Stimulated activated naive CD8-positive, alpha-beta T cell treated with anti-CD3 and anti-CD28 coated beads, Interleukin-15, Interleukin-2, amounts not matched to agents 100 ng/mL and 50 ng/mL, for 24 hours (primary cell): ENCODE data around the gene MIOS.

ENCODE experiments used
- H3K27ac Mint-ChIP-seq: one replicate; pipeline ENCODE4 v1.8.0; 2021; ENCODE audit warnings: mild to moderate bottlenecking, mixed read lengths
- H3K27me3 Mint-ChIP-seq: one replicate; pipeline ENCODE4 v1.8.0; 2021; ENCODE audit warnings: mixed read lengths
- H3K36me3 Mint-ChIP-seq: one replicate; pipeline ENCODE4 v1.8.0; 2021; ENCODE audit warnings: low read depth, mixed read lengths
- H3K4me1 Mint-ChIP-seq: one replicate; pipeline ENCODE4 v1.8.0; 2021; ENCODE audit warnings: low read depth, mixed read lengths
- H3K4me3 Mint-ChIP-seq: one replicate; pipeline ENCODE4 v1.8.0; 2021; ENCODE audit warnings: mild to moderate bottlenecking, mixed read lengths
- H3K9me3 Mint-ChIP-seq: one replicate; pipeline ENCODE4 v1.8.0; 2021; ENCODE audit warnings: mixed read lengths

MIOS gene

DNA sequence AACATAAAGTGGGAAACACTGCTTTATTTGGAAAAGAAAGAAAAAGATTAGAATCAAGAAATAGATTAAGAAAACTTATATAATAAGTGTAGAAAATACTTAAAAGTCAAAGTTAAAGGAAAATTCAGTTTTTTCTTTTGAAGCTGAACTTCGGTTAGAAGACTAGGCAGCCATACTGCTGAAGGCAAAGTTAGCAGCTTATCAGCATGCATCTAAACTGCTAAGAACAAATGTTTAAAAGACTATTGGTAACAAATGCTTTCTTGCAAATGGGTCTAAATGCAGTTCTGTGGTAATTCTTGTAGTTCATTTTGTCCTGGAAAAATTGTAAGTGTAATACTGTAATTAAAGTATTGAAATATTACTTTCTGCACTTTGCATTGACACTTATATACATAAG, 18.0 kb downstream of the MIOS start:
- peaks cover 34% of the 10 kb centered on the region for H3K36me3 Mint-ChIP-seq
- no peaks in the 10 kb centered on the region for H3K9me3 Mint-ChIP-seq
- H3K27ac Mint-ChIP-seq = no peak overlapping the region
- no peak overlapping the region for H3K4me3 Mint-ChIP-seq
- no peaks in the 10 kb centered on the region for H3K4me1 Mint-ChIP-seq
- H3K27me3 Mint-ChIP-seq = no peaks in the 10 kb centered on the region

DNA sequence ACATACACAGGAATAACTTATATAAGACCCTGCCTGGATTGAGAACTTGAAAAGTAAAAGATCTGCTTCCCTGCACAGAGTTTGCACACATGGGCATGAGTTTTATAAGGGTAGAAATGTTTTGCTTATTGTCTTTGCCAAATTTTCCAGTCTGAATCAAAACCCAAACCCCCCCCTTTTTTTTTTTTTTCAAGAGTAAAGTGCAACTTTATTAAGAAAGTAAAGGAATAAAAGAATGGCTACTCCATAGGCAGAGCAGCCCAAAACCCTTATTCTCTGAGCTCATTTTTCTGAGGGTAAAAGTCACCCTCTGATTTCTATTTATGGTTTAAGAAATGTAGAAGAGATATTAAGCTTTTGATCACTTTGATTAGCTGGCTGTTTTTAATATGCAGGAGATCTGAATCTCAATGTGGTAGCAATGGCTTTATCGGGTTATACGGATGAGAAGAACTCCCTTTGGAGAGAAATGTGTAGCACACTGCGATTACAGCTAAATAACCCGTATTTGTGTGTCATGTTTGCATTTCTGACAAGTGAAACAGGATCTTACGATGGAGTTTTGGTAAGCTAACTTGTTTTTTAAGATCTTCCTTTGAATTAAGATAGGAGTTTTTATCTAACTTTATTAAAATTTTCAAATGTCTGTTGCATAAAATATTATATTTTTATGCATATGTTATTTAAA, 18.7 kb downstream of the MIOS start:
- no peak overlapping the region for H3K27ac Mint-ChIP-seq
- H3K9me3 Mint-ChIP-seq = no peaks in the 10 kb centered on the region
- peaks cover 39% of the 10 kb centered on the region for H3K36me3 Mint-ChIP-seq
- no peaks in the 10 kb centered on the region for H3K27me3 Mint-ChIP-seq
- H3K4me1 Mint-ChIP-seq = no peaks in the 10 kb centered on the region
- no peak overlapping the region for H3K4me3 Mint-ChIP-seq

DNA sequence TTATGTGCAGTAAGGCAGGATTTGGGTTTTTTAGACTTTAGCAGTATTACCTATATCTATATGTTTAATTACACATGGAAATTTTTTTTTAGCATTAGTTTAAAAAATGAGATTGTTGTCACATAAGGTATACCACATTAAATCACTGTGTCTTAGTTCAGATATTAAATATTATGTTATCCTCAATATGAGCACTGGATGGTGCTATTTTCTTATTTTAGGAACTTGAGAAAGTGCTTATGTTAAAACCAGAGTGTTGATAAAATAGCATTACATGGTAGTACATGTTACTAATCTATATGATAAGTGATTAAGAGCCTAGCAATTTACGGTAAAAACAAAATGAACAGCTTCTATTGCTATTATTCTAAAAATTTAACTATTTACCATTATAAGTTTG, 28.8 kb downstream of the MIOS start:
- H3K27ac Mint-ChIP-seq = no peak overlapping the region
- no peak overlapping the region for H3K4me3 Mint-ChIP-seq
- peaks cover 66% of the 10 kb centered on the region for H3K36me3 Mint-ChIP-seq
- no peaks in the 10 kb centered on the region for H3K9me3 Mint-ChIP-seq
- H3K4me1 Mint-ChIP-seq = no peaks in the 10 kb centered on the region
- H3K27me3 Mint-ChIP-seq = no peaks in the 10 kb centered on the region

- no peak overlapping the region for H3K27ac Mint-ChIP-seq
- H3K36me3 Mint-ChIP-seq = peaks cover 66% of the 10 kb centered on the region
- H3K9me3 Mint-ChIP-seq = peaks cover 4% of the 10 kb centered on the region
- H3K4me3 Mint-ChIP-seq = no peak overlapping the region
- H3K27me3 Mint-ChIP-seq = no peaks in the 10 kb centered on the region
- no peaks in the 10 kb centered on the region for H3K4me1 Mint-ChIP-seq
These were observed 29.5 kb downstream of the MIOS start for GRCh38 chr7:7596176-7596575.

- peaks cover 28% of the 10 kb centered on the region for H3K36me3 Mint-ChIP-seq
- H3K4me1 Mint-ChIP-seq = peaks cover 4% of the 10 kb centered on the region
- H3K27me3 Mint-ChIP-seq = no peaks in the 10 kb centered on the region
- H3K9me3 Mint-ChIP-seq = no peaks in the 10 kb centered on the region
- no peak overlapping the region for H3K27ac Mint-ChIP-seq
- H3K4me3 Mint-ChIP-seq = no peak overlapping the region
These were observed 40.3 kb downstream of the MIOS start for GRCh38 chr7:7607010-7607409.

- Mint-ChIP-seq H3K27ac (no peak overlapping the region), H3K36me3 (peaks cover 28% of the 10 kb centered on the region), H3K9me3 (no peaks in the 10 kb centered on the region), H3K27me3 (no peaks in the 10 kb centered on the region), H3K4me1 (peaks cover 4% of the 10 kb centered on the region), H3K4me3 (no peak overlapping the region)
These were observed 42.6 kb downstream of the MIOS start for GRCh38 chr7:7609330-7609729.

DNA sequence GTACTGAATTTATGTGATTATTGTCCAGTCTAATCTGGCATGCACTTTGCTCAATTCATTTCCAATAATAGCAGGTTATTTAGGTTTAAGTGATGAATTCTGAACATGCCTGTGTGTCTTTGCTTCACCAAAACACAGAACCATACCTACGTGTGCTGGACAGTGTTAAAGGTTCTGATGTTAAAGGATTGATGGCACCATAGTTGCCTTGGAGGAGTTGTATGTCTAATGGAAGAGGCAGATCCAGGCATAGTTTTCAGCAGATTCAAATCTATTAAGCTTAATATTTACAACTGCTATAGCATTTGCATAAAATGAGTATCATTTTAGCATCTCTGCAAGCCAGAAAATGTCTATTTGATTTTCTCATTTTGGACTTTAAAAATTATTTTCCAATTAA, 45.8 kb downstream of the MIOS start:
- Mint-ChIP-seq H3K4me1 (peaks cover 12% of the 10 kb centered on the region), H3K36me3 (peaks cover 16% of the 10 kb centered on the region), H3K4me3 (no peak overlapping the region), H3K27me3 (no peaks in the 10 kb centered on the region), H3K27ac (no peak overlapping the region), H3K9me3 (no peaks in the 10 kb centered on the region)

- H3K4me3 Mint-ChIP-seq = no peak overlapping the region
- no peak overlapping the region for H3K27ac Mint-ChIP-seq
- H3K27me3 Mint-ChIP-seq = no peaks in the 10 kb centered on the region
- peaks cover 15% of the 10 kb centered on the region for H3K4me1 Mint-ChIP-seq
- H3K36me3 Mint-ChIP-seq = peaks cover 10% of the 10 kb centered on the region
- no peaks in the 10 kb centered on the region for H3K9me3 Mint-ChIP-seq
These were observed 46.5 kb downstream of the MIOS start for GRCh38 chr7:7613210-7613609.

DNA sequence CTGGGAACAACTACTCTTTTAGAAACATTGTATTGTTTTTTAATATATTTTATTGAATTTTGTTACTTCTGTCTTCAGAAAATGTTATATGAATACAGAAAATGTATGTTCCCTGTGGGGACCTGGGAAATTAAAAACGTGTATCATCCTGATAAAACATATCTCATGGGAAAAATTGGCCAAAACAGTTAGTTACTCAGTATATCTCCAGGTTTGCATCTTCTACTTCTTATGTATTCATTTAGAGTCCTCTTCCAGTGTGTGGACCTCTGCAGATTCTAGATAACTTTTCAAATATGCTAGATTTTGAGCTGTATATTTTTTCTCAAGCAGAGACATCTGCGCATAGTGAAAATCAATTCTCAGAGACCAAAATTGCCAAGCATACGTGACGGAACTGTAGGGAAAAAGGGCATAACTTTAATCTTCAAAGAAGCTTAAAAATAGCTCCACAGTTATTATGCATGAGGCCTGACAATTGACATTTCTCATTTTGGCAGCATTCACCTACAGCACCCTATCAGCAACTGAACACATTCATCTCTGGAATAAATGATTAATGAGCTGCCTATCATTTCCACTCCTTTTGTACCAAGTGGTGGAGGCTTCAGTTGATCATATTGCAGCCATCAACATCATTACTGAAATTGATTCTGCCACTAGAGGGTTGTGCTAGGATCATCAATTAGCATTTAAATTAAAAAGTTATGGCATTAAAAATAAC, 47.5 kb downstream of the MIOS start:
- H3K27ac Mint-ChIP-seq = no peak overlapping the region
- no peak overlapping the region for H3K4me3 Mint-ChIP-seq
- H3K36me3 Mint-ChIP-seq = peaks cover 9% of the 10 kb centered on the region
- H3K9me3 Mint-ChIP-seq = no peaks in the 10 kb centered on the region
- H3K27me3 Mint-ChIP-seq = no peaks in the 10 kb centered on the region
- peaks cover 14% of the 10 kb centered on the region for H3K4me1 Mint-ChIP-seq

- Mint-ChIP-seq H3K27ac (no peak overlapping the region), H3K9me3 (no peaks in the 10 kb centered on the region), H3K27me3 (no peaks in the 10 kb centered on the region), H3K4me1 (peaks cover 11% of the 10 kb centered on the region), H3K4me3 (no peak overlapping the region), H3K36me3 (no peaks in the 10 kb centered on the region)
These were observed 50.9 kb downstream of the MIOS start for GRCh38 chr7:7617550-7617949.

DNA sequence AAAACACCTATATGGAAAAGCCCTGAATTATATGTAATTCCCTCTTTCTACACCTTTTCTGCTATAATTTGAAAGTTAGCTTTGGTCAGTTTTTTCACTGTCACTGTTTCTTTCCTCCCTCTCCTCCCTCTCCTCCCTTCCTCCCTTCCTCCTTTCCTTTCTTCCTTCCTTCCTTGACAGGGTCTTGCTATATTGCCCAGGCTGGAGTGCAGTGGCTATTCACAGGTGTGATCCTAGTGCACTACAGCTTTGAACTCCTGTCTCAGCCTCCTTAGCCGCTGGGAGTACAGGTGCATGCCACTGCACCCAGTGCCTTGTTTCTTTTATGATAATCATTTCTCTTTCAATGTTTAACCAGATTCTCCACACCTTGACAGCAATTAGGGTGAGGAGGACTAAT, 51.7 kb downstream of the MIOS start:
- no peak overlapping the region for H3K27ac Mint-ChIP-seq
- no peaks in the 10 kb centered on the region for H3K36me3 Mint-ChIP-seq

GRCh38 chr7:7620236-7620635, 53.6 kb downstream of the MIOS start:
- Mint-ChIP-seq H3K9me3 (no peaks in the 10 kb centered on the region), H3K27ac (no peak overlapping the region), H3K36me3 (no peaks in the 10 kb centered on the region), H3K4me3 (no peak overlapping the region), H3K27me3 (no peaks in the 10 kb centered on the region), H3K4me1 (peaks cover 11% of the 10 kb centered on the region)

More for the DNA sequence above, 51.7 kb downstream of the MIOS start:
- H3K4me1 Mint-ChIP-seq = peaks cover 11% of the 10 kb centered on the region
- H3K9me3 Mint-ChIP-seq = no peaks in the 10 kb centered on the region
- H3K4me3 Mint-ChIP-seq = no peak overlapping the region
- H3K27me3 Mint-ChIP-seq = no peaks in the 10 kb centered on the region

- peaks cover 2% of the 10 kb centered on the region for H3K9me3 Mint-ChIP-seq
- H3K27ac Mint-ChIP-seq = no peak overlapping the region
- H3K4me3 Mint-ChIP-seq = no peak overlapping the region
- no peaks in the 10 kb centered on the region for H3K27me3 Mint-ChIP-seq
- no peaks in the 10 kb centered on the region for H3K36me3 Mint-ChIP-seq
- peaks cover 11% of the 10 kb centered on the region for H3K4me1 Mint-ChIP-seq
These were observed 54.0 kb downstream of the MIOS start for GRCh38 chr7:7620644-7621210.

- Mint-ChIP-seq H3K4me1 (no peaks in the 10 kb centered on the region), H3K4me3 (no peak overlapping the region), H3K27me3 (peaks cover 3% of the 10 kb centered on the region), H3K36me3 (peaks cover 11% of the 10 kb centered on the region), H3K27ac (no peak overlapping the region), H3K9me3 (peaks cover 15% of the 10 kb centered on the region)
These were observed 61.8 kb downstream of the MIOS start for GRCh38 chr7:7628476-7628875.

GRCh38 chr7:7630626-7631329, 64.1 kb downstream of the MIOS start:
- Mint-ChIP-seq H3K9me3 (peaks cover 12% of the 10 kb centered on the region), H3K4me1 (no peaks in the 10 kb centered on the region), H3K36me3 (peaks cover 23% of the 10 kb centered on the region), H3K4me3 (no peak overlapping the region), H3K27ac (no peak overlapping the region), H3K27me3 (peaks cover 3% of the 10 kb centered on the region)
